PFSK-1 (cell line): Measurements from ENCODE around the gene TMEM255B.

Source experiments
- POLR2AphosphoS5 ChIP-seq: IDR thresholded peaks from 2 replicates; pipeline ENCODE4 v1.6.1; 2012; ENCODE audit warnings: low read depth, mild to moderate bottlenecking, control low read depth, low read length, moderate library complexity
- REST ChIP-seq, 2 experiments: IDR thresholded peaks; 2 replicates each; pipeline versions ENCODE4 v1.6.1 to v1.8.0; 2011 to 2012; ENCODE audit warnings: low read depth in 2 of 2, low read length in 2 of 2, control low read depth in 1 of 2, inconsistent platforms in 1 of 2, mild to moderate bottlenecking in 1 of 2, moderate library complexity in 1 of 2; ENCODE audit not compliant: insufficient read depth in 1 of 2
- SIN3A ChIP-seq: IDR thresholded peaks from 2 replicates; pipeline ENCODE4 v1.6.1; 2012; ENCODE audit warnings: mild to moderate bottlenecking, low read length, moderate library complexity, borderline replicate concordance; ENCODE audit not compliant: insufficient read depth
- TAF1 ChIP-seq: IDR thresholded peaks from 2 replicates; pipeline ENCODE4 v1.6.1; 2012; ENCODE audit warnings: low read length, control low read depth, borderline replicate concordance; ENCODE audit not compliant: insufficient read depth

GRCh38 chr13:113736258-113736731 is 22.7 kb upstream of the TMEM255B start:
- no peak for TF ChIP-seq TAF1
- TF ChIP-seq REST (IDR thresholded peaks at IDR 0.05; ENCODE audit: insufficient read depth in 1 of 2, low read depth in 2 of 2, low read length in 2 of 2), result no peak
- no peak for TF ChIP-seq SIN3A
- TF ChIP-seq POLR2AphosphoS5, result no peak
